ENCODE data around the gene KDM2A.

KDM2A gene

DNA sequence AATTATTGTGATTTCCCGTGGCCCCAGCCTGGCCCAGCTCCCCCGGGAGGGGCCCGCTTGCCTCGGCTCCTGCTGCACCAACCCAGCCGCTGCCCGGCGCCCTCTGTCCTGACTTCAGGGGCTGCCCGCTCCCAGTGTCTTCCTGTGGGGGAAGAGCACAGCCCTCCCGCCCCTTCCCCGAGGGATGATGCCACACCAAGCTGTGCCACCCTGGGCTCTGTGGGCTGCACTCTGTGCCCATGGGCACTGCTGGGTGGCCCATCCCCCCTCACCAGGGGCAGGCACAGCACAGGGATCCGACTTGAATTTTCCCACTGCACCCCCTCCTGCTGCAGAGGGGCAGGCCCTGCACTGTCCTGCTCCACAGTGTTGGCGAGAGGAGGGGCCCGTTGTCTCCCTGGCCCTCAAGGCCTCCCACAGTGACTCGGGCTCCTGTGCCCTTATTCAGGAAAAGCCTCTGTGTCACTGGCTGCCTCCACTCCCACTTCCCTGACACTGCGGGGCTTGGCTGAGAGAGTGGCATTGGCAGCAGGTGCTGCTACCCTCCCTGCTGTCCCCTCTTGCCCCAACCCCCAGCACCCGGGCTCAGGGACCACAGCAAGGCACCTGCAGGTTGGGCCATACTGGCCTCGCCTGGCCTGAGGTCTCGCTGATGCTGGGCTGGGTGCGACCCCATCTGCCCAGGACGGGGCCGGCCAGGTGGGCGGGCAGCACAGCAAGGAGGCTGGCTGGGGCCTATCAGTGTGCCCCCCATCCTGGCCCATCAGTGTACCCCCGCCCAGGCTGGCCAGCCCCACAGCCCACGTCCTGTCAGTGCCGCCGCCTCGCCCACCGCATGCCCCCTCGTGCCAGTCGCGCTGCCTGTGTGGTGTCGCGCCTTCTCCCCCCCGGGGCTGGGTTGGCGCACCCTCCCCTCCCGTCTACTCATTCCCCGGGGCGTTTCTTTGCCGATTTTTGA lies 166.8 kb downstream of the KDM2A start:
- H3K36me3 ChIP-seq (ENCODE audit: insufficient read depth, low read length): peaks cover 61% of the 10 kb centered on the region; the same call in 1 of the 2 replicates
- no peaks in the 10 kb centered on the region for H3K9me3 ChIP-seq (ENCODE audit: insufficient read depth, low read depth, low read length)
- H4K20me1 ChIP-seq (ENCODE audit: insufficient read depth, low read length, poor library complexity, severe bottlenecking): peaks cover 17% of the 10 kb centered on the region
- H3K79me2 ChIP-seq (ENCODE audit: insufficient read depth, low read length): peaks cover 51% of the 10 kb centered on the region
- no peak overlapping the region for H3K9ac ChIP-seq (ENCODE audit: low read depth, low read length, poor library complexity, severe bottlenecking)
- H3K4me3 ChIP-seq (ENCODE audit: low read length, poor library complexity, severe bottlenecking): no peak overlapping the region
- H3F3A ChIP-seq (ENCODE audit: low read depth): peaks cover 6% of the 10 kb centered on the region
- H3K4me1 ChIP-seq (ENCODE audit: insufficient read depth, low read length, poor library complexity, severe bottlenecking): peaks cover 29% of the 10 kb centered on the region
- TF ChIP-seq, protein P1, sequence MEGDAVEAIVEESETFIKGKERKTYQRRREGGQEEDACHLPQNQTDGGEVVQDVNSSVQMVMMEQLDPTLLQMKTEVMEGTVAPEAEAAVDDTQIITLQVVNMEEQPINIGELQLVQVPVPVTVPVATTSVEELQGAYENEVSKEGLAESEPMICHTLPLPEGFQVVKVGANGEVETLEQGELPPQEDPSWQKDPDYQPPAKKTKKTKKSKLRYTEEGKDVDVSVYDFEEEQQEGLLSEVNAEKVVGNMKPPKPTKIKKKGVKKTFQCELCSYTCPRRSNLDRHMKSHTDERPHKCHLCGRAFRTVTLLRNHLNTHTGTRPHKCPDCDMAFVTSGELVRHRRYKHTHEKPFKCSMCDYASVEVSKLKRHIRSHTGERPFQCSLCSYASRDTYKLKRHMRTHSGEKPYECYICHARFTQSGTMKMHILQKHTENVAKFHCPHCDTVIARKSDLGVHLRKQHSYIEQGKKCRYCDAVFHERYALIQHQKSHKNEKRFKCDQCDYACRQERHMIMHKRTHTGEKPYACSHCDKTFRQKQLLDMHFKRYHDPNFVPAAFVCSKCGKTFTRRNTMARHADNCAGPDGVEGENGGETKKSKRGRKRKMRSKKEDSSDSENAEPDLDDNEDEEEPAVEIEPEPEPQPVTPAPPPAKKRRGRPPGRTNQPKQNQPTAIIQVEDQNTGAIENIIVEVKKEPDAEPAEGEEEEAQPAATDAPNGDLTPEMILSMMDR (conservative IDR thresholded peaks at IDR 0.05; ENCODE audit: low read length): no peak
- no peak for TF ChIP-seq EZH2phosphoT487 (IDR thresholded peaks at IDR 0.05; ENCODE audit: borderline replicate concordance)
- H3K9me2 ChIP-seq (replicated peaks; ENCODE audit: low read depth, low read length): no peaks in the 10 kb centered on the region
- no peaks in the 10 kb centered on the region for H3K27me3 ChIP-seq (ENCODE audit: insufficient read depth, low read length, poor library complexity, severe bottlenecking)
- no peak overlapping the region for H3K4me2 ChIP-seq (ENCODE audit: low read depth, low read length, poor library complexity, severe bottlenecking)
- H2AFZ ChIP-seq (ENCODE audit: low read length): no peak overlapping the region

DNA sequence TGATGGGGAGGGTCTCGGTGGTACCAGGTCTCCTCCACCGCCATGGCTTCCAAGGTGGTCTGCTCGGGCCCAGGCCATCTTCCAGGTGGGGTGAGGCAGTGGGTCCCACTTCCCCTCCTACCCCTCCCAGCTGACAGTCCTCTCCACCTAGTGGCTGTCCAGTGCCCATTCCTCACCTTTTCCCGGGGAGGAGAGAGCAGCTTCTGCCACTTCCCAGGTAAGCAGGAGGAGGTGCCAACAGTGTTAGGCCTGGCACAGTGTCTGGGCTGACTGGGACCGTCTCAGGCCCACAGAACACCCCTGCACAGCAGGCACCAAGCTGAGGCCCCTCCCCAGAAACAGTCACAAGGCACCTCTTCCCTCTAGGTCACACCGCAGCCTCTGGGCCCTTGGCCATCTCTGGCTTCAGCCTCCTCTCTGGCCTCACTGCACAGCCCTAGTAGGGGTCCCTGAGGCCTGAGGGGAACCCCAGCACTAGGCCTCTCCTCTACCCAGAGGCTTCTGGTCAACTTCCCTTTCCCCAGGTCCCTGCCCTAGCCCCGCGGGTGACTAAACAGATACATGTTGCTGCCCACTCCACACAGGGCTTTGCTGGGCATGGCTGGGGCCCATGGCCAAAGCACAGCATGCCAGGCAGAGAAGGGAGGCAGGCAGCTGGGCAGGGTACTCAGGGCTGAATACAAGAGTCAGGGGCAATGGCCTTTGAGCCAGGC lies 167.7 kb downstream of the KDM2A start:
- H3K27me3 ChIP-seq (ENCODE audit: insufficient read depth, low read length, poor library complexity, severe bottlenecking): no peaks in the 10 kb centered on the region
- peak overlapping the region; percentile 95 for H3K4me3 ChIP-seq (ENCODE audit: low read length, poor library complexity, severe bottlenecking)
- peak overlapping the region; percentile 90 for H3K4me2 ChIP-seq (ENCODE audit: low read depth, low read length, poor library complexity, severe bottlenecking)
- peak overlapping the region; percentile 98 for H3K9ac ChIP-seq (ENCODE audit: low read depth, low read length, poor library complexity, severe bottlenecking)
- H2AFZ ChIP-seq (ENCODE audit: low read length): no peak overlapping the region
- peaks cover 56% of the 10 kb centered on the region; the same call in 1 of the 2 replicates for H3K36me3 ChIP-seq (ENCODE audit: insufficient read depth, low read length)
- TF ChIP-seq, protein P1 (conservative IDR thresholded peaks at IDR 0.05; ENCODE audit: low read length): peak; percentile 33
- no peak for TF ChIP-seq EZH2phosphoT487 (IDR thresholded peaks at IDR 0.05; ENCODE audit: borderline replicate concordance)
- H3K9me3 ChIP-seq (ENCODE audit: insufficient read depth, low read depth, low read length): no peaks in the 10 kb centered on the region
- H3K79me2 ChIP-seq (ENCODE audit: insufficient read depth, low read length): peaks cover 51% of the 10 kb centered on the region
- peaks cover 23% of the 10 kb centered on the region for H4K20me1 ChIP-seq (ENCODE audit: insufficient read depth, low read length, poor library complexity, severe bottlenecking)
- no peaks in the 10 kb centered on the region for H3K9me2 ChIP-seq (replicated peaks; ENCODE audit: low read depth, low read length)
- H3K4me1 ChIP-seq (ENCODE audit: insufficient read depth, low read length, poor library complexity, severe bottlenecking): peaks cover 36% of the 10 kb centered on the region
- peaks cover 6% of the 10 kb centered on the region for H3F3A ChIP-seq (ENCODE audit: low read depth)

DNA sequence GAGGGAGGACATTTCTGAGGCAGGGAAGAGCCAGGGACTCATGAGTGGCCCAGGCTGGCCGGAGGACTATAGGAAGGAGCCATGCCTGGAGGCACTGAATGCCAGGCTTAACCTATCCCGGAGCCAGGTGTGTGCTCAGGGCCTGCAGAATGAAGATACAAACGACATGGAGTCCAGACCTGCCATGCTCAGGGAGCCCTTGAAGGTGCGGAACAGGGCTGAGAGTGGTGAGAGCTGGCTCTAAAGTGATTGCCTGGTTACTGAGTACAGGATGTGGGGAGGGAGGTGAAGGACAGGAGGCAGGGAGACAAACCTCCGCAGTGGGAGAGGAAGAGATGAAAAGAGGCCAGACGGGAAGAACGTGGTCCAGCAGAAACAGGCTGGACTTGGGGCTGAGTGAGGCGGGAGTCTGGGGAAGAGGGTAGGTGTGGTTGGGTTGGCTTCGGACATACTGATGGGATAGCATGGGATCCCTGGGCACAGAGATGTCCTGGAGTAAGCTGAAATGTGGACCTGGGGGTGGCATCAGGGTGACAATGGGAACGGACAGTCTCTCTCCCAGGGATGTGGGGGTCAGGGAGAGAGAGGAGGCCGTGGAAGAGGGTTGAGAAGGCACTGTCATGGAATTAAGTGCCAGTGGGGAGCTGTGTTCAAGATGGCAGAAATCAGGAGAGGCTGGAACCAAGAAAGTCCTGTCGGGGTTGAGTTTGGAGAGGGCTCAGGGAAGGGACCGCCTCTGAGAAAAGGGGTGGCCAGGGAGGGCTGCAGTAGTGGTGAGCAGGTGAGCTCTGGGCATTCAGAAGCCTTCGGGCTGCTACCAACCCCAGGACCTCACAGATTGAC lies 168.5 kb downstream of the KDM2A start:
- peaks cover 43% of the 10 kb centered on the region for H3K4me1 ChIP-seq (ENCODE audit: insufficient read depth, low read length, poor library complexity, severe bottlenecking)
- peak overlapping the region; percentile 90 for H3K4me2 ChIP-seq (ENCODE audit: low read depth, low read length, poor library complexity, severe bottlenecking)
- peaks cover 6% of the 10 kb centered on the region for H3F3A ChIP-seq (ENCODE audit: low read depth)
- H3K9ac ChIP-seq (ENCODE audit: low read depth, low read length, poor library complexity, severe bottlenecking): peak overlapping the region; percentile 98
- peaks cover 53% of the 10 kb centered on the region for H3K79me2 ChIP-seq (ENCODE audit: insufficient read depth, low read length)
- H3K36me3 ChIP-seq (ENCODE audit: insufficient read depth, low read length): peaks cover 53% of the 10 kb centered on the region; the same call in 1 of the 2 replicates
- peaks cover 23% of the 10 kb centered on the region for H4K20me1 ChIP-seq (ENCODE audit: insufficient read depth, low read length, poor library complexity, severe bottlenecking)
- H3K9me3 ChIP-seq (ENCODE audit: insufficient read depth, low read depth, low read length): no peaks in the 10 kb centered on the region
- H3K27me3 ChIP-seq (ENCODE audit: insufficient read depth, low read length, poor library complexity, severe bottlenecking): no peaks in the 10 kb centered on the region
- no peak overlapping the region for H2AFZ ChIP-seq (ENCODE audit: low read length)
- TF ChIP-seq, protein P1 (conservative IDR thresholded peaks at IDR 0.05; ENCODE audit: low read length): no peak
- TF ChIP-seq EZH2phosphoT487 (IDR thresholded peaks at IDR 0.05; ENCODE audit: borderline replicate concordance): no peak
- no peaks in the 10 kb centered on the region for H3K9me2 ChIP-seq (replicated peaks; ENCODE audit: low read depth, low read length)
- H3K4me3 ChIP-seq (ENCODE audit: low read length, poor library complexity, severe bottlenecking): peak overlapping the region; percentile 95
